HG03139 (cell line): ENCODE measurements around the gene SEMA3G.

Source experiments
- ATAC-seq: cut with Tn5 transposase; IDR thresholded peaks from one replicate; pipeline ENCODE4 v1.9.1; 2021; ENCODE audit not compliant: unreplicated experiment

SEMA3G gene

GRCh38 chr3:52440249-52440551 lies 4.7 kb downstream of the SEMA3G start:
- ATAC-seq: no peak

- ATAC-seq: no peak
Measured at GRCh38 chr3:52439426-52440248, 5.3 kb downstream of the SEMA3G start.

- no peak for ATAC-seq
Measured at GRCh38 chr3:52438579-52439425, 6.1 kb downstream of the SEMA3G start.

- no peak for ATAC-seq
Measured at GRCh38 chr3:52438104-52438376, 6.9 kb downstream of the SEMA3G start.

GRCh38 chr3:52437326-52438103 lies 7.4 kb downstream of the SEMA3G start:
- ATAC-seq: no peak

- ATAC-seq: no peak
Measured at GRCh38 chr3:52436500-52437149, 8.3 kb downstream of the SEMA3G start.

GRCh38 chr3:52435246-52436101 lies 9.4 kb downstream of the SEMA3G start:
- no peak for ATAC-seq

GRCh38 chr3:52434491-52435115 lies 10.3 kb downstream of the SEMA3G start:
- ATAC-seq: no peak

GRCh38 chr3:52433996-52434479 lies 10.9 kb downstream of the SEMA3G start:
- ATAC-seq: no peak

- no peak for ATAC-seq
Measured at GRCh38 chr3:52433328-52433995, 11.4 kb downstream of the SEMA3G start.

GRCh38 chr3:52432691-52433141 lies 12.2 kb downstream of the SEMA3G start:
- ATAC-seq: no peak

GRCh38 chr3:52432225-52432624 lies 12.7 kb downstream of the SEMA3G start:
- ATAC-seq: no peak

GRCh38 chr3:52431459-52432223 lies 13.3 kb downstream of the SEMA3G start:
- ATAC-seq: no peak

- no peak for ATAC-seq
Measured at GRCh38 chr3:52430416-52430810, 14.5 kb downstream of the SEMA3G start.

- no peak for ATAC-seq
Measured at GRCh38 chr3:52429779-52430415, 15.0 kb downstream of the SEMA3G start.

- ATAC-seq: no peak
Measured at GRCh38 chr3:52429031-52429430, 15.9 kb downstream of the SEMA3G start.

GRCh38 chr3:52428151-52429005 lies 16.5 kb downstream of the SEMA3G start:
- no peak for ATAC-seq
